ENCODE measurements around the gene UBL5.
A peak's percentile ranks its signal among the peaks of the same experiment; 100 is the strongest.
"Not testable (repeated sequence)": the region's sequence is repeated elsewhere in the genome, so short reads cannot be mapped to it uniquely, and the experiment has no call there.

The UBL5 gene

GRCh38 chr19:9827289-9828238 is at the start of gene UBL5:
TSS of gene UBL5 (plus strand) at chr19:9827918. CDS start at chr19:9828338, 420 bp downstream.
- peak; percentile 97 for DNase-seq (ENCODE audit: low spot score)

DNA sequence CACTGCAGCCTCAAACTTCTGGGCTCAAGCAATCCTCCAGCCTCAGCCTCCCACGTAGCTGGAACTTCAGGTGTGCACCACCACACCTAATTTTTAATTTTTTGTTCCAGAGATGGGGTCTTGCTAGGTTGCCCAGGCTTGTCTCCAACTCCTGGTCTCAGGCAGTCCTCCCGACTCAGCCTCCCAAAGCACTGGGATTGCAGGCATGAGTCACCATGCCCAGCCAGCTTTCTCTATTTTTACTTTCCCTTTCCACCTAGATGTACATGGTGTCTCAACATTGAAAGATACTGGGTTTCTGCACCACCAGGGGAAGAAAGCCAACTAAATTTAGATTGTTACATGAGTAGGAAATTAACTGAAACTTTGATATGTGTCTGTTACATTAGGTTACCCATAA is 45.4 kb upstream of the UBL5 start:
- no peak for DNase-seq (ENCODE audit: low spot score)

GRCh38 chr19:9784163-9784496 is 43.6 kb upstream of the UBL5 start:
- not testable (repeated sequence) for DNase-seq (ENCODE audit: low spot score)

GRCh38 chr19:9785367-9786331 is 42.1 kb upstream of the UBL5 start:
- peak; percentile 91 for DNase-seq (ENCODE audit: low spot score)

- DNase-seq (ENCODE audit: low spot score): no peak
Measured at GRCh38 chr19:9786342-9786741, 41.4 kb upstream of the UBL5 start.

DNA sequence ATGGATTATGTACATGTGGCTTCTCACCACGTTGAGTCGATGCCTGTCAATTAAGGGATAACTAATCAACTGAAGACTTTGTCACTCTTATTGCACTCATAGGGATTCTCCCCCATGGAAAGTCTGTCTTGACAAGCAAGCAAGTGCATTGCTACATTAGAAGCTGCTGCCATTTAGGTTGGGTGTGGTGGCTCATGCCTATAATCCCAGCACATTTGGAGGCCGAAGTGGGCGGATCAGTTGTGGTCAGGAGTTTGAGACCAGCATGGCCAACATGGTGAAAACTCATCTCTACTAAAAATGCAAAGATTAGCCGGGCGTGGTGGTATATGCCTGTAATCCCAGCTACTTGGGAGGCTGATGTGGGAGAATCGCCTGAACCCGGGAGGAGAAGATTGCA is 40.9 kb upstream of the UBL5 start:
- no peak for DNase-seq (ENCODE audit: low spot score)

- not testable (repeated sequence) for DNase-seq (ENCODE audit: low spot score)
Measured at GRCh38 chr19:9788604-9789003, 39.1 kb upstream of the UBL5 start.

GRCh38 chr19:9789066-9789465 is 38.7 kb upstream of the UBL5 start:
- no peak for DNase-seq (ENCODE audit: low spot score)

- DNase-seq (ENCODE audit: low spot score): not testable (repeated sequence)
Measured at GRCh38 chr19:9789579-9789978, 38.1 kb upstream of the UBL5 start.

DNA sequence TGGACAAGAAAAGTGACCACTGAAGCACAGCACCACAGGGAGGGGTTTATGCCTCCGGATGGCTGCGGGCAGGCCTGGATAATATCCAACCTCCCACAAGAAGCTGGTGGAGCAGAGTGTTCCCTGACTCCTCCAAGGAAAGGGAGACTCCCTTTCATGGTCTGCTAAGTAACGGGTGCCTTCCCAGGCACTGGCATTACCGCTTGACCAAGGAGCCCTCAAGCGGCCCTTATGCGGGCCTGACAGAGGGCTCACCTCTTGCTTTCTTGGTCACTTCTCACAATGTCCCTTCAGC is 36.7 kb upstream of the UBL5 start:
- not testable (repeated sequence) for DNase-seq (ENCODE audit: low spot score)

GRCh38 chr19:9791552-9792205 is 36.0 kb upstream of the UBL5 start:
- DNase-seq (ENCODE audit: low spot score): peak; percentile 86

DNA sequence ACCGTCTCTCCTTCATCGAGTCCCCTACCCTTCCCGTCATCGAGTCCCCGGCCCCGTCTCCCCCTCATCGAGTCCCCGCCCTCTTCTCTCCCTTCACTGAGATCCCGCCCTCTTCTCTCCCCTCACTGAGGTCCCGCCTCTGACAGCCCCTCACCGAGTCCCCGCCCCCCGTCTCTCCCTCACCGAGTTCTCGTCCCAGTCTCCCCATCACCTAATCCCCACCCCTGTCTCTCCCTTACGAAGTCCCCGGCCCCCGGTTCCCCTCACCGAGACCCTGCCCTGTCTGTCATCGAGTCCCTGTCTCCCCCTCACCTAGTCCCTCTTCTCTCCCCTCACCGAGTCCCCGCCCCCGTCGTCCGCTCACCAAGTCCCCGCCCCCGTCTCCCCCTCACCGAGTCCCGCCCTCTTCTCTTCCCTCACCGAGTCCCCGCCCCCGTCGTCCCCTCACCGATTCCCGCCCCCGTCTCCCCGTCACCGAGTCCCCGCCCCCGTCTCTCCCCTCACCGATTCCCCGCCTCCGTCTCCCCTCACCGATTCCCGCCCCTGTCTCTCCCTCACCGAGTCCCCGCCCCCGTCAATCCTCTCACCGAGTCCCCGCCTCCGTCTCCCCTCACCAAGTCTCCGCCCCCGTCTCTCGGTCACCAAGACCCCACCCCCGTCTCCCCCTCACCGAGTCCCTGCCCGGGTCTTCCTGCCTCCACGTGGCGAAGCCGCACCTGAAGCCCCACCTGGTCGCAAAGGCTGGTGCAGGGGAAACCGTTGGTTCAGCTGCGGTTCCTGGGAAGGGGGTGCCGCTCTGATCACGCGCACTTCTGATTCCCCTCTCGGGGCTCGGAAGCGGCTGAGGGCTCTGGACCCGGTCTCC is 35.3 kb upstream of the UBL5 start:
- peak; percentile 72 for DNase-seq (ENCODE audit: low spot score)

DNA sequence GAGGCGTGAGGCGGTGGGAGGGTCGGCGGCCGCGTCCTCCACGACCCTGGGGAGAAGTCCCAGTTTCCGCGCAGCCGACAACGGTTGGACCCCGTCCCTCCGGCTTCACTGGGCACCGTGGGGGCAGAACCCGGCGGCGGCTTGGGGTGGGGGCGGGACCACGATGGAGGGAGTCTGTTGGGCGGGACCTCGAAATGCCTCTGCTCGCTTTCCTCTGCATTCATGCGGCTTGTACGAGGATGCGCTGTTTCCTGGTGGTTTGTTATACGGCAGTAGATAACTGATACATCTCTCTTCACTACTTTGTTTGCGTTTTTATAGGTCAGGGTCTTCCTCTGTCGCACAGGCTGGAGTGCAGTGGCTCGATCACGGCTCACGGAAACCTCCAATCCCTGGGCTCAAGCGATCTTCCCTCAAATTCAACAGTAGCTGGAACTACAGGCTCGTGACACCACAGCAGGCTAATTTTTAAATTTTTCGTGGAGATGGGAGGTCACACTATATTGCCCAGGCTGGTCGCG is 34.6 kb upstream of the UBL5 start:
- DNase-seq (ENCODE audit: low spot score): no peak

DNA sequence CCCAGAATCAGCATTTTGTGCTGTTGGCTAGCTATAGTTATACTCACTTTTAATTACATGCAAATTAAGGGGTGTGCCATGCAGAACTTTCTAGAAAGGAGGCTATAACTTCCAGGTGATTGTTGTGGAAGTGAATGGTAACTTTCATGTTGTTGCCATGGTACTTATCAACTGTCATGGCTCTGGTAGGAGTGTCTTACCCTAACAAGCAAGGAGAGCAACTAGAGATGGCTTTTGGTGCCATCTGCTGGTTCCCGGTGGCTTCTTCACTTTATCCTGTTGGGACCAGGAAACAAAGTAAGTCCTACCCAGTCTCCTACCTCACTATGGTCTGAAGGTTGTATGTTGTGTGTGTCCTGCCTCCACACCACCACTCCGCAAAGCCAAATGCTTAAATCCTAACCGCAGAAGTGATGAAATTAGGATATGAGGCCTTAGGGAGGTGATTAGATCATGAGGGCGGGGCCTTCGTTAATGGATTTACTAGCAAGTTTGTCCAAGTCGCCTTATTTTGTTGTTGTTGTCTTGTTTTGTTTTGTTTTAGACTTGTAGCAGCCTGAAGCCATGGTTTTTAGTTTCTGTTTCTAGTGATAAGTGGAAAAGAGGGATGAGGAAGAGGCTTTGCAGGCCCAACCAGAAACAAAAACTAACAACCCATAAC is 31.5 kb upstream of the UBL5 start:
- peak; percentile 94 for DNase-seq (ENCODE audit: low spot score)

DNA sequence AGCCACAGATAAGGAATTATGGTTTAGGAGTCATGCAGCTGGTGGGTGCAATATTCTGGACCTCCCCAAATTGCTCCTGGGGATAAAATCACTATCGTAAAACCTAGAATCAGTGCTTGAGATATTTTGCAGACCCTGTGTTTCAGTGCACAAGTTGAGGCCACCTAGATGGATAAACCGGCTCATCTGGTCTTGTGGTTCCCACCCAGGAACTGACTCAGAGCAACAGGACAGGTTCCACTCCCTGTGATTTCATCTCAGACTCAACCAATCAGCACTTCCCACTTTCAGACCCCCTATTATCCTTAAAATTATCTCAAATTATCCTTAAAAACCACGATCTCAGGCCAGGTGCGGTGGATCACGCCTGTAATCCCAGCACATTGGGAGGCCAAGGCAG is 29.8 kb upstream of the UBL5 start:
- DNase-seq (ENCODE audit: low spot score): no peak

- no peak for DNase-seq (ENCODE audit: low spot score)
Measured at GRCh38 chr19:9799162-9799561, 28.6 kb upstream of the UBL5 start.

DNA sequence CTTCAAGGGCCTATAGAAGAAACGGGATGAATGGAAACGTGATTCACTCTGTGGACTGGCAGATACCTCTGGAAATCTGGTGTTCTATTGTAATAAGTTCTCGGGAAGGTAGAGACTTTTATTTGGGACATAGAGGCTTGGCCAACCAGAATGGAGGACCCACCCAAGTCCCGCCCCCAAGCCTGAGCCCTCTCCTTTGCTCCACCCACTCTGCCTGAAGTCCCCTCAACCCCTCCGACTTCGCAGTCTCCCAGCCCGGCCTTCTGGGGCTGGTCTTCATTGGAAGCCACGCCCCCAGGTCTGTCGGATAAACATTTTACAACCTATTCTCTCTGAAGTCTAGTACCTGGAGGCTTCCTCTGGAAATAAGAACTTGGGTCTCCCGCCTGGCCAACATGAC is 25.7 kb upstream of the UBL5 start:
- no peak for DNase-seq (ENCODE audit: low spot score)

DNA sequence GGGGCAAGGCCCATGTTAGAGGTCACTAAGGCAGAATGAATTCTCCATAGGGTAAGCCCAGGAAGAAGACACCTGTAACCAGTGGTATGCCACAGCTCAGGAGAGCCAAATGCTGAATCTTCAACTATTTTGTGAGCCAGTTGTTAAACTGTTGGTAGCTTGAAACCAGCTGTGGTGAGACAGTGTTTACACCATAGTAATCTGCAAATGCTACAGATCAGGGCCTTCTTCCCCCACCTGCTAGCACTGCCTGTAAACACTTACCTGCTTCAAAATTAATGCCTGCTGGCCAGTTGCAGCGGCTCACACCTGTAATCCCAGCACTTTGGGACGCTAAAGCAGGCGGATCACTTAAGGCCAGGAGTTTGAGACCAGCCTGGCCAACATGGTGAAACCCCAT is 20.9 kb upstream of the UBL5 start:
- DNase-seq (ENCODE audit: low spot score): no peak

- no peak for DNase-seq (ENCODE audit: low spot score)
Measured at GRCh38 chr19:9808855-9809824, 18.6 kb upstream of the UBL5 start.

GRCh38 chr19:9811139-9811538 is 16.6 kb upstream of the UBL5 start:
- no peak for DNase-seq (ENCODE audit: low spot score)
